ENCODE measurements around the gene ABCC3.

- TF ChIP-seq POLR2AphosphoS5 (IDR thresholded peaks at IDR 0.05) (no peak), CTCF (IDR thresholded peaks at IDR 0.05) (no peak), POLR2A (IDR thresholded peaks at IDR 0.05) (no peak)
Observed at GRCh38 chr17:50712641-50713040, 78.0 kb downstream of the ABCC3 start.

Data from stomach (tissue), 4 donors.